IgD-negative memory B cell (primary cell): ENCODE measurements around the gene ABCC10. TPM values are rescaled to one million over a fixed set of nuclear protein-coding genes. Genes with fewer than 3 reads are reported as not detected.
"Not testable (repeated sequence)": the region's sequence is repeated elsewhere in the genome, so short reads cannot be mapped to it uniquely, and the experiment has no call there.

ENCODE experiments used
- H3K27ac Mint-ChIP-seq, 3 donors: one replicate each; pipeline ENCODE4 v1.8.0; 2020 to 2022; ENCODE audit warnings: mild to moderate bottlenecking in 3 of 3, mixed read lengths in 3 of 3, moderate library complexity in 1 of 3
- H3K27me3 Mint-ChIP-seq: one replicate; pipeline ENCODE4 v1.8.0; 2021; ENCODE audit warnings: mixed read lengths
- H3K36me3 Mint-ChIP-seq: one replicate; pipeline ENCODE4 v1.8.0; 2020; ENCODE audit warnings: mild to moderate bottlenecking, mixed read lengths
- H3K4me1 Mint-ChIP-seq, 3 donors: one replicate each; pipeline ENCODE4 v1.8.0; 2020 to 2022; ENCODE audit warnings: mixed read lengths in 3 of 3, mild to moderate bottlenecking in 1 of 3
- H3K4me3 Mint-ChIP-seq, 4 donors: one replicate each; pipeline ENCODE4 v1.8.0; 2020 to 2022; ENCODE audit warnings: mild to moderate bottlenecking in 4 of 4, mixed read lengths in 4 of 4, moderate library complexity in 3 of 4
- H3K9me3 Mint-ChIP-seq, 3 donors: one replicate each; pipeline ENCODE4 v1.8.0; 2020 to 2021; ENCODE audit warnings: mixed read lengths in 3 of 3, mild to moderate bottlenecking in 1 of 3
- polyA plus RNA-seq: library from polyadenylated mRNA; unstranded; fragments of 300-500 nt; fragmentation: Illumina TruSeq; gene quantifications from one replicate; pipeline ENCODE4 v1.2.3, GENCODE V29; 2021

Gene ABCC10
- 13.4 TPM for polyA plus RNA-seq

- H3K4me1 Mint-ChIP-seq: peaks cover 14 to 22% (median 15%) of the 10 kb centered on the region in 3 donors
- no peaks in the 10 kb centered on the region for H3K9me3 Mint-ChIP-seq
- peak within 1 kb of the TSS; percentile 77 to 98 (median 95) for H3K27ac Mint-ChIP-seq
- H3K4me3 Mint-ChIP-seq: peak within 1 kb of the TSS; percentile 93 to 99 (median 96)
- peaks cover 2% of the 10 kb centered on the region for H3K36me3 Mint-ChIP-seq
- H3K27me3 Mint-ChIP-seq: no peaks in the 10 kb centered on the region
Measured at GRCh38 chr6:43427406-43428111, at the start of gene ABCC10. Gene ABCC10, plus strand, starts transcription at chr6:43427541. Its CDS starts 438 bp downstream, at chr6:43427979.

- peaks cover 11 to 16% (median 16%) of the 10 kb centered on the region in 3 donors for H3K4me1 Mint-ChIP-seq
- peak overlapping the region in 1 of 3 donors; percentile 21 for H3K27ac Mint-ChIP-seq
- H3K27me3 Mint-ChIP-seq: peaks cover 26% of the 10 kb centered on the region
- H3K36me3 Mint-ChIP-seq: no peaks in the 10 kb centered on the region
- no peaks in the 10 kb centered on the region for H3K9me3 Mint-ChIP-seq
- H3K4me3 Mint-ChIP-seq: no peak overlapping the region
Measured at GRCh38 chr6:43377710-43378229, 49.6 kb upstream of the ABCC10 start.

- no peak overlapping the region for H3K4me3 Mint-ChIP-seq
- H3K27ac Mint-ChIP-seq: no peak overlapping the region
- no peaks in the 10 kb centered on the region for H3K9me3 Mint-ChIP-seq
- H3K4me1 Mint-ChIP-seq: peaks cover 16 to 24% (median 19%) of the 10 kb centered on the region in 3 donors
- H3K27me3 Mint-ChIP-seq: peaks cover 26% of the 10 kb centered on the region
- H3K36me3 Mint-ChIP-seq: no peaks in the 10 kb centered on the region
Measured at GRCh38 chr6:43378631-43379030, 48.7 kb upstream of the ABCC10 start.

- Mint-ChIP-seq H3K4me1 (peaks cover 21 to 36% (median 30%) of the 10 kb centered on the region in 3 donors), H3K4me3 (peak overlapping the region in 1 of 4 donors; percentile 34), H3K27me3 (peaks cover 20% of the 10 kb centered on the region)
- not testable (repeated sequence) for H3K9me3 Mint-ChIP-seq, H3K27ac Mint-ChIP-seq, H3K36me3 Mint-ChIP-seq
Measured at GRCh38 chr6:43380858-43381257, 46.5 kb upstream of the ABCC10 start.

DNA sequence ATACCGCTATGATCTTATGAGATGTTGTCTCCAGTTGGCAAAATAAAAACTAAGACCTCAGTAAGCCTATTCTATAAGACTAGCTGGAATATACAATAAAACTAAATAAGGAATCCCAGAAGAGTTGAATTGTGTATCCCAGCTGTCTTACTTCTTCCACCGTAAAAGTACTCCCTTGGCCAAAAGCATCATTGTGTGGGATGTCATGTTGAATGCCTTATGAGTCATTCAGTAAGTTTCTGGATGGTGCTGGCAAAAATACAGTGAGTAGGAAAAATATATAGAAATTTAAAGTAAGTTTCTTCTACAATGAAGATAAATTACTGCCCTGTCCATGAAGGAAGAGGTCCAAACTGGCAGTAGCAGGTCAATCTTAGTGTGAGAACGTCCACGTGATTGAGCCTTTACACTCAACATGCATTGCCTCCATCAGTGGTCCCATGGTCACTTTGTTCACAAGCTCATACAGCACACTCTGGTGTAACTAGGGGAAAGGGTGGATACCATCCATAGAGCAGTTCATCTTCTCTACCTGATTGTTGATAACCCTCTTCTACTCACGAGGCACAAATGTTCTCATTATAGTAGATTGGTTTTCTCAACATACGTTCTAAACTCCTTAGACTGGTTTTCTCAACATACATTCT lies 44.2 kb upstream of the ABCC10 start:
- Mint-ChIP-seq H3K4me1 (peaks cover 26 to 38% (median 27%) of the 10 kb centered on the region in 3 donors), H3K27ac (peak overlapping the region; percentile 84 to 97 (median 95)), H3K36me3 (no peaks in the 10 kb centered on the region), H3K9me3 (peaks cover 0 to 1% (median 0%) of the 10 kb centered on the region in 3 donors), H3K27me3 (peaks cover 20% of the 10 kb centered on the region), H3K4me3 (peak overlapping the region in 3 of 4 donors; percentile 15 to 79 (median 42))

GRCh38 chr6:43386492-43386891 lies 40.8 kb upstream of the ABCC10 start:
- peak overlapping the region in 1 of 4 donors; percentile 46 for H3K4me3 Mint-ChIP-seq
- peaks cover 21% of the 10 kb centered on the region for H3K27me3 Mint-ChIP-seq
- no peaks in the 10 kb centered on the region for H3K36me3 Mint-ChIP-seq
- peak overlapping the region in 2 of 3 donors; percentile 84 to 87 for H3K27ac Mint-ChIP-seq
- peaks cover 0 to 1% (median 0%) of the 10 kb centered on the region in 3 donors for H3K9me3 Mint-ChIP-seq
- peaks cover 24 to 40% (median 25%) of the 10 kb centered on the region in 3 donors for H3K4me1 Mint-ChIP-seq

DNA sequence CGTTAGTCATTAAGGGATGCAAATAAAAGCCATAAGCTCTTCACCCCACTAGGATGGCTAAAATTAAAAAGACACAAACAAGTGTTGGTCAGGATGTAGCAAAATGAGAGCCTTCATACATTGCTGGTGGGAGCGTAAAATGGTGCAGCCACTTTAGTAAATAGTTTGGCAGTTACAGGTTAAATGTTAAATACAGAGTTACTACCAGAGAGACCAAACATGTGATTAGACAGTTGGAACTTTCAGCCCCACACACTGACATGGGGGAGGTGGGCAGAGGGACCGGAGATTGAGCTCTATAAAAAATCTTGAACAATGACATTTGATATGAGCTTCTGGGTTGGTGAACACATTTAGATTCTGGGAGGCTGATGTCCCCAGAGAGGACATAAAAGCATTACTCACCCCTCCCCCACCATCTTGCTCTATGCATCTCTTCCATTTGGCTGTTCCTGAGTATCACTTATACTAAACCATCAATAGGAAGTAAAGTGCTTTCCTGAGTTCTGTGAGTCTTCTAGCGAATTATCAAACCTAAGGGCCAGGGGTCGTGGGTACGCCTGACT lies 37.5 kb upstream of the ABCC10 start:
- no peak overlapping the region for H3K27ac Mint-ChIP-seq
- H3K4me1 Mint-ChIP-seq: peaks cover 10 to 31% (median 31%) of the 10 kb centered on the region in 3 donors
- no peak overlapping the region for H3K4me3 Mint-ChIP-seq
- no peaks in the 10 kb centered on the region for H3K9me3 Mint-ChIP-seq
- no peaks in the 10 kb centered on the region for H3K36me3 Mint-ChIP-seq
- H3K27me3 Mint-ChIP-seq: peaks cover 36% of the 10 kb centered on the region

DNA sequence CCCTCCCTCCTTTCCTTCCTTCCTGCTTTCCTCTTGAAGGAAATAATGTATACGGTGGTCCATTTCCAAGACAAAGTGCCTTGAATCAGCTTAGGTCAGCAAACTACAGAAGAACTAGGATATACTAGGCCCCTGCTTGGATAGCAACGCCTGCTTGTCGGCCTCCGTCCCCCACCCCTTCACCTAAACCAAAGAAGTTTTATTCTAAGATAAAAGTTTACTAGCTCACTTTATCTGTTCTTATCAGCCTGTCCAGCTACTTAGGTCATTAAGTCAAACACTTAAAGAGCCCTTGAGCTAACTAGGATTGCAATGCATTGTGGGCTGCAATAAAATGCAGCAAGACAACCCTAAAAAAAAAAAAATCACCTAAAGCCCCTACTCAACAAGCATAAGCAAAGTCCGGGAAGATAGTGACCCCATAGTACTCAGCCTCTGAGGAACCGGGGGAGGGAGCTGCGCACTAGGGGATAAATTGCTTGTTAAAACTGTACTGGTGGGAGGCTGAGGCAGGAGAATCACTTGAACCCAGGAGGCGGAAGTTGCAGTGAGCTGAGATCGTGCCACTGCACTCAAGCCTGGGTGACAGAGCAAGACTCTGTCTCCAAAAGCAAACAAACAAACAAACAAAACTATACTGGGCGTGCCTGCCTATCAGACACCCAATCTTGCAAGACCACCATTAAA lies 36.4 kb upstream of the ABCC10 start:
- Mint-ChIP-seq H3K4me3 (peak overlapping the region in 2 of 4 donors; percentile 20 to 63), H3K27me3 (peaks cover 39% of the 10 kb centered on the region), H3K4me1 (peaks cover 11 to 25% (median 23%) of the 10 kb centered on the region in 3 donors), H3K27ac (peak overlapping the region in 1 of 3 donors; percentile 18)
- H3K36me3 Mint-ChIP-seq, H3K9me3 Mint-ChIP-seq: not testable (repeated sequence)

- Mint-ChIP-seq H3K36me3 (no peaks in the 10 kb centered on the region), H3K27ac (peak overlapping the region in 1 of 3 donors; percentile 10), H3K4me1 (peaks cover 11 to 21% (median 19%) of the 10 kb centered on the region in 3 donors), H3K27me3 (peaks cover 39% of the 10 kb centered on the region), H3K4me3 (peak overlapping the region in 1 of 4 donors; percentile 63), H3K9me3 (no peaks in the 10 kb centered on the region)
Measured at GRCh38 chr6:43391440-43392031, 35.8 kb upstream of the ABCC10 start.

DNA sequence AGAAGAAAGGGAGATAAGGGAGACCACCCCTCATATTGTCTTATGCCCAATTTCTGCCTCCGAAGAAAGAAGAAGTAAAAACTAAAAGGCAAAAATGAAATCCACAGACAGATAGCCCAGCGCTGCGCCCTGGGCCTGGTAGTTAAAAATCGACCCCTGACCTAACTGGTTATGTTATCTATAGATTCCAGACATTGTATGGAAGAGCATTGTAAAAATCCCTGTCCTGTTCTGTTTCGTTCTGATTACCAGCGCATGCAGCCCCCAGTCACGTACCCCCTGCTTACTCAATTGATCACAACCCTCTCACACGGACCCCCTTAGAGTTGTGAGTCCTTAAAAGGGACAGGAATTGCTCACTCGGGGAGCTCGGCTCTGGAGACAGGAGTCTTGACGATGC lies 34.2 kb upstream of the ABCC10 start:
- H3K36me3 Mint-ChIP-seq, H3K27ac Mint-ChIP-seq, H3K9me3 Mint-ChIP-seq: not testable (repeated sequence)
- Mint-ChIP-seq H3K4me3 (peak overlapping the region in 3 of 4 donors; percentile 47 to 86 (median 63)), H3K4me1 (peaks cover 11 to 24% (median 20%) of the 10 kb centered on the region in 3 donors), H3K27me3 (peaks cover 39% of the 10 kb centered on the region)

GRCh38 chr6:43393602-43394001 lies 33.7 kb upstream of the ABCC10 start:
- H3K4me1 Mint-ChIP-seq: peaks cover 11 to 24% (median 20%) of the 10 kb centered on the region in 3 donors

GRCh38 chr6:43394982-43395381 lies 32.4 kb upstream of the ABCC10 start:
- no peak overlapping the region for H3K4me3 Mint-ChIP-seq
- H3K36me3 Mint-ChIP-seq: no peaks in the 10 kb centered on the region
- peaks cover 11 to 24% (median 20%) of the 10 kb centered on the region in 3 donors for H3K4me1 Mint-ChIP-seq
- peaks cover 32% of the 10 kb centered on the region for H3K27me3 Mint-ChIP-seq
- no peaks in the 10 kb centered on the region for H3K9me3 Mint-ChIP-seq
- no peak overlapping the region for H3K27ac Mint-ChIP-seq

More at GRCh38 chr6:43393602-43394001, 33.7 kb upstream of the ABCC10 start:
- Mint-ChIP-seq H3K9me3 (no peaks in the 10 kb centered on the region), H3K27ac (peak overlapping the region in 1 of 3 donors; percentile 3), H3K27me3 (peaks cover 39% of the 10 kb centered on the region), H3K36me3 (no peaks in the 10 kb centered on the region), H3K4me3 (peak overlapping the region in 3 of 4 donors; percentile 47 to 86 (median 63))

DNA sequence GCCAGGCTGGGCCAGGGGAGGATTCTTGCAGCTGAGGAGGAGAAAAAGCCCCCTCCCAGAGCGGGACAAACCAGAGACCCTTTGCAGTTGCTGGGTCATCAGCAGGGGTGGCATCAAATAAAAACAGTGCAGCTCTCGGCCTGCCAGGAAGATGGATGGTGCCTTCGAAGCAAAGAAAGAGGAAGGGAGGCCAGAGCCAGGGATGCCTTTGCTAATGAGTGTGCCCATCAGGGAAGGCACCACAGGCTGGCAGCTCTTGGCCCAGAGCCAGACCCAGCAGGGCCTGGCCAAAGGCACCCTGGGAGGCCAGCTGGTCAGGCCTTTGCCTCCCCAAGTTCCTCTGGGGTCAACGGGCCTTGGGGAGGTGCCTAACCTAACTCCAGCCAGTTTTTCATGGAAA lies 31.6 kb upstream of the ABCC10 start:
- peaks cover 27% of the 10 kb centered on the region for H3K27me3 Mint-ChIP-seq
- H3K4me3 Mint-ChIP-seq: no peak overlapping the region
- H3K4me1 Mint-ChIP-seq: peaks cover 11 to 24% (median 19%) of the 10 kb centered on the region in 3 donors
- no peaks in the 10 kb centered on the region for H3K36me3 Mint-ChIP-seq
- no peaks in the 10 kb centered on the region for H3K9me3 Mint-ChIP-seq
- H3K27ac Mint-ChIP-seq: no peak overlapping the region
